Lung (tissue), 12 donors: ENCODE results near the gene MTHFR. TPM values are rescaled to one million over a fixed set of nuclear protein-coding genes. Genes with fewer than 3 reads are reported as not detected.

ENCODE experiments used
- ATAC-seq: fragments of 200-7000 bp; cut with Tn5 transposase; one replicate; pipeline ENCODE4 v1.9.1; 2020; ENCODE audit warnings: moderate number of reproducible peaks; ENCODE audit not compliant: insufficient read depth, low FRiP score
- DNase-seq, 3 donors: peaks; one replicate each; pipeline ENCODE4 v3.0.0-alpha.2; 2013 to 2017
- H3K27ac ChIP-seq, 2 donors: one replicate each; pipeline ENCODE4 v1.5.1; 2013; ENCODE audit warnings: mild to moderate bottlenecking in 2 of 2, moderate library complexity in 2 of 2, control low read depth in 1 of 2, inconsistent platforms in 1 of 2, low read depth in 1 of 2, low read length in 1 of 2
- H3K27me3 ChIP-seq, 3 donors: one replicate each; pipeline ENCODE4 v1.5.1; 2013; ENCODE audit warnings: low read length in 2 of 3; ENCODE audit not compliant: control insufficient read depth in 3 of 3, insufficient read depth in 3 of 3
- H3K36me3 ChIP-seq, 4 donors: one replicate each; pipeline ENCODE4 v1.5.1; 2013; ENCODE audit warnings: low read length in 4 of 4, mild to moderate bottlenecking in 1 of 4, moderate library complexity in 1 of 4; ENCODE audit not compliant: control insufficient read depth in 4 of 4, insufficient read depth in 4 of 4
- H3K4me1 ChIP-seq, 5 donors: one replicate each; pipeline ENCODE4 v1.5.1; 2013; ENCODE audit warnings: low read length in 5 of 5, mild to moderate bottlenecking in 2 of 5, moderate library complexity in 1 of 5; ENCODE audit not compliant: control insufficient read depth in 5 of 5, insufficient read depth in 5 of 5
- H3K4me3 ChIP-seq: one replicate; pipeline ENCODE4 v1.5.1; 2013; ENCODE audit warnings: mild to moderate bottlenecking, control low read depth, moderate library complexity
- H3K9ac ChIP-seq, 2 donors: one replicate each; pipeline ENCODE4 v1.5.1; 2013; ENCODE audit warnings: low read length in 2 of 2, control low read depth in 1 of 2; ENCODE audit not compliant: insufficient read depth in 1 of 2
- H3K9me3 ChIP-seq, 4 donors: one replicate each; pipeline ENCODE4 v1.5.1; 2013; ENCODE audit warnings: low read length in 3 of 4, mild to moderate bottlenecking in 1 of 4, moderate library complexity in 1 of 4; ENCODE audit not compliant: control insufficient read depth in 4 of 4, insufficient read depth in 3 of 4
- CTCF ChIP-seq: IDR thresholded peaks from 2 replicates; pipeline ENCODE4 v1.5.1; 2012; ENCODE audit warnings: mild to moderate bottlenecking; ENCODE audit errors: control extremely low read depth, extremely low read depth
- WGBS, 2 donors: extraction: QIAGEN DNeasy Blood & Tissue Kit; methylation state at CpG; one replicate each; pipeline ENCODE4 v1.1.7; 2013; 5-methylcytosine and 5-hydroxymethylcytosine counted together
- polyA plus RNA-seq, 2 donors: library from polyadenylated mRNA; stranded (reverse); fragments of 200-250 nt; gene quantifications; one replicate each; pipeline ENCODE4 v1.2.1, GENCODE V29; 2013
- total RNA-seq, 2 donors: library from RNA; depleted of rRNA in 1 of 2; stranded (reverse); fragments of >200 nt in 1 of 2; gene quantifications; one replicate each; pipeline ENCODE4 v1.2.1, GENCODE V29; 2014 to 2021
- donor health status: control.
- donor health status: control.
- donor health status: Bipolar disorder and iron deficiency.
- donor health status: healthy.
- donor health status: DM: yes; HTN: yes; CAD: no.

Gene MTHFR
- total and polyA plus RNA-seq, 4 donors = 20.6 to 61.4 (median 30.0) TPM

- no peaks in the 10 kb centered on the region for H3K27me3 ChIP-seq
- ATAC-seq = no peak
Observed at GRCh38 chr1:11825131-11825530, 19.4 kb upstream of the MTHFR start.

GRCh38 chr1:11823366-11824137 is 17.8 kb upstream of the MTHFR start:
- ATAC-seq (no peak), DNase-seq (no peak)
- no peak overlapping the region for H3K9ac ChIP-seq
- peaks cover 25 to 54% (median 38%) of the 10 kb centered on the region in 4 donors for H3K36me3 ChIP-seq
- H3K4me1 ChIP-seq = no peaks in the 10 kb centered on the region
- no peak overlapping the region for H3K27ac ChIP-seq
- no peaks in the 10 kb centered on the region for H3K9me3 ChIP-seq
- TF ChIP-seq CTCF = no peak
- H3K27me3 ChIP-seq = no peaks in the 10 kb centered on the region
- H3K4me3 ChIP-seq = no peak overlapping the region
- WGBS, 2 donors = 93 to 96% methylated on average over 17 of the region's 17 CpGs

More at GRCh38 chr1:11825131-11825530, 19.4 kb upstream of the MTHFR start:
- peaks cover 27 to 61% (median 39%) of the 10 kb centered on the region in 4 donors for H3K36me3 ChIP-seq
- H3K9ac ChIP-seq = no peak overlapping the region
- DNase-seq = no peak
- H3K9me3 ChIP-seq = no peaks in the 10 kb centered on the region
- H3K4me3 ChIP-seq = no peak overlapping the region
- H3K4me1 ChIP-seq = no peaks in the 10 kb centered on the region
- H3K27ac ChIP-seq = no peak overlapping the region
- no peak for TF ChIP-seq CTCF
- WGBS, 2 donors = 92 to 95% methylated on average over 7 of the region's 7 CpGs

- Histone ChIP-seq H3K9me3 (no peaks in the 10 kb centered on the region), H3K36me3 (peaks cover 21 to 47% (median 33%) of the 10 kb centered on the region in 4 donors), H3K4me1 (no peaks in the 10 kb centered on the region), H3K27ac (no peak overlapping the region), H3K9ac (no peak overlapping the region), H3K4me3 (no peak overlapping the region), H3K27me3 (no peaks in the 10 kb centered on the region)
- WGBS, 2 donors = 91 to 94% methylated on average over 3 of the region's 3 CpGs
- ATAC-seq = no peak
- TF ChIP-seq CTCF = no peak
- DNase-seq = no peak
Observed at GRCh38 chr1:11822091-11822490, 16.3 kb upstream of the MTHFR start.
